Spleen (tissue), 11 donors: ENCODE data around the gene DLG2. TPM values are rescaled to one million over a fixed set of nuclear protein-coding genes. Genes with fewer than 3 reads are reported as not detected.

Source experiments
- DNase-seq: peaks from one replicate; pipeline ENCODE4 v3.0.0-alpha.2; 2020
- H3K27ac ChIP-seq, 8 donors: fragments of 200-600 bp; sonication (generic) in 7 of 8; 1 replicate in 4 of 8; 2 replicates in 4 of 8; pipeline versions ENCODE4 v1.5.0 to v1.8.0; 2016 to 2021; ENCODE audit warnings: inconsistent platforms in 4 of 8, mild to moderate bottlenecking in 4 of 8, moderate library complexity in 1 of 8
- H3K27me3 ChIP-seq, 7 donors: fragments of 200-600 bp; sonication (generic) in 6 of 7; replicated peaks in 1 of 7; 1 replicate in 4 of 7; 2 replicates in 3 of 7; pipeline versions ENCODE4 v1.5.0 to v1.8.0; 2016 to 2021; ENCODE audit warnings: inconsistent platforms in 3 of 7, mild to moderate bottlenecking in 1 of 7
- H3K36me3 ChIP-seq, 6 donors: fragments of 200-600 bp; sonication (generic) in 5 of 6; 1 replicate in 4 of 6; 2 replicates in 2 of 6; pipeline versions ENCODE4 v1.5.0 to v1.8.0; 2016 to 2021; ENCODE audit warnings: inconsistent platforms in 2 of 6
- H3K4me1 ChIP-seq, 6 donors: fragments of 200-600 bp; sonication (generic) in 5 of 6; 1 replicate in 3 of 6; 2 replicates in 3 of 6; pipeline versions ENCODE4 v1.5.0 to v1.8.0; 2016 to 2021; ENCODE audit warnings: inconsistent platforms in 3 of 6
- H3K4me3 ChIP-seq, 8 donors: fragments of 200-600 bp; sonication (generic) in 7 of 8; 1 replicate in 4 of 8; 2 replicates in 4 of 8; pipeline versions ENCODE4 v1.5.0 to v1.8.0; 2016 to 2021; ENCODE audit warnings: inconsistent platforms in 4 of 8, mild to moderate bottlenecking in 4 of 8, moderate library complexity in 2 of 8
- H3K9me3 ChIP-seq, 8 donors: fragments of 200-600 bp; sonication (generic) in 7 of 8; 1 replicate in 4 of 8; 2 replicates in 4 of 8; pipeline versions ENCODE4 v1.5.0 to v1.8.0; 2016 to 2021; ENCODE audit warnings: inconsistent platforms in 4 of 8
- POLR2A ChIP-seq, 3 donors: fragments of 450-650 bp; IDR thresholded peaks; one replicate each; pipeline ENCODE4 v1.5.1; 2017; ENCODE audit warnings: antibody characterized with exemption in 3 of 3, mild to moderate bottlenecking in 1 of 3
- POLR2AphosphoS5 ChIP-seq, 3 donors: sonication (generic); formaldehyde crosslinking; IDR thresholded peaks; one replicate each; pipeline ENCODE4 v1.5.1; 2017; ENCODE audit warnings: antibody characterized with exemption in 3 of 3
- WGBS, 5 donors: extraction: QIAGEN DNeasy Blood & Tissue Kit in 3 of 5; methylation state at CpG; one replicate each; pipeline versions ENCODE4 v1.1.5 to v1.1.7; 2013 to 2018; 5-methylcytosine and 5-hydroxymethylcytosine counted together
- intact Hi-C: fragments of 100-400 bp; cut with DNase I; formaldehyde crosslinking; loops from one replicate; pipeline ENCODE4 v1.15.0; 2023; ENCODE audit warnings: low total_unique reads
- polyA plus RNA-seq, 3 donors: library from polyadenylated mRNA; stranded (reverse); fragments of 200-250 nt; gene quantifications; one replicate each; pipeline ENCODE4 v1.2.1, GENCODE V29; 2013
- total RNA-seq, 7 donors: library from RNA; depleted of rRNA in 3 of 7; stranded (reverse); fragments of >200 nt in 3 of 7; fragmentation: NEBNext Ultra II Directional in 4 of 7; extraction: Animal tissue kit (Norgen Biotek cat#: 25700) in 4 of 7; gene quantifications; one replicate each; pipeline versions ENCODE4 v1.1.0 to v1.2.1, GENCODE V29; 2016 to 2021
- TF ChIP-seq, protein P1 (sequence below), 11 experiments: fragments of 200-600 bp in 7 of 11; fragments of 450-650 bp in 4 of 11; sonication (generic) in 4 of 11; IDR thresholded peaks in 8 of 11; conservative IDR thresholded peaks in 3 of 11; 1 replicate in 7 of 11; 2 replicates in 4 of 11; pipeline versions ENCODE4 v1.4.0 to v1.8.0; 2016 to 2021; ENCODE audit warnings: antibody characterized with exemption in 11 of 11, inconsistent platforms in 4 of 11, mild to moderate bottlenecking in 1 of 11
- donor health status: healthy with polysubstance abuse.
- donor health status: DM: no; HTN: no; CAD: no; lungs with moderate emphysema.
- donor health status: DM: no; HTN: no; CAD: no.
- donor health status: Bipolar disorder and iron deficiency.
- donor health status: healthy.
- donor health status: DM: no; HTN: no; CAD: no.
- donor health status: DM: yes; HTN: yes; CAD: no.

The DLG2 gene
- total and polyA plus RNA-seq, 10 donors, result 0.43 to 12.7 (median 7.9) TPM

DNA sequence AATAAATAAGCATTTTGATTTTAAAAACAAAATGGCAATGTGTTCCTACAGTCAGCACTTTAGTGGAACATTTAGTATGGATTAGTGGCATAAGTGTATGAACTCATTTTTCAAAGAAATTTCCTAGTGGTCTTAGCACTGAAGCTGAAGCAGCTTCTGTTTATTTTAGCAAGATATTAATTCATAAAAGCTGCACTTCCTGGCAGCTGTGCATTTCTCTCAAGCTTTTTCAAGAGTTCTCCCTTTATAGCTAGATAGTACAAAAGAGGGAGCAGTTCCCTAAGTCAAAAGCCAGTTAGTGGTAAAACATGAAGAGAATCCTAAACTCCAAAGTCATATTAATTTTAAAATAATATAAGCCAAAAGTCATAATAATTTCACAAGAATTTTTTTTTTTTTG is 1304.9 kb downstream of the DLG2 start:
- DNase-seq, result no peak
- H3K4me3 ChIP-seq, result no peak overlapping the region
- intact Hi-C loops, result no loop called here
- no peaks in the 10 kb centered on the region for H3K9me3 ChIP-seq
- no peaks in the 10 kb centered on the region for H3K4me1 ChIP-seq
- no peaks in the 10 kb centered on the region for H3K36me3 ChIP-seq
- H3K27ac ChIP-seq, result no peak overlapping the region
- TF ChIP-seq, protein P1, sequence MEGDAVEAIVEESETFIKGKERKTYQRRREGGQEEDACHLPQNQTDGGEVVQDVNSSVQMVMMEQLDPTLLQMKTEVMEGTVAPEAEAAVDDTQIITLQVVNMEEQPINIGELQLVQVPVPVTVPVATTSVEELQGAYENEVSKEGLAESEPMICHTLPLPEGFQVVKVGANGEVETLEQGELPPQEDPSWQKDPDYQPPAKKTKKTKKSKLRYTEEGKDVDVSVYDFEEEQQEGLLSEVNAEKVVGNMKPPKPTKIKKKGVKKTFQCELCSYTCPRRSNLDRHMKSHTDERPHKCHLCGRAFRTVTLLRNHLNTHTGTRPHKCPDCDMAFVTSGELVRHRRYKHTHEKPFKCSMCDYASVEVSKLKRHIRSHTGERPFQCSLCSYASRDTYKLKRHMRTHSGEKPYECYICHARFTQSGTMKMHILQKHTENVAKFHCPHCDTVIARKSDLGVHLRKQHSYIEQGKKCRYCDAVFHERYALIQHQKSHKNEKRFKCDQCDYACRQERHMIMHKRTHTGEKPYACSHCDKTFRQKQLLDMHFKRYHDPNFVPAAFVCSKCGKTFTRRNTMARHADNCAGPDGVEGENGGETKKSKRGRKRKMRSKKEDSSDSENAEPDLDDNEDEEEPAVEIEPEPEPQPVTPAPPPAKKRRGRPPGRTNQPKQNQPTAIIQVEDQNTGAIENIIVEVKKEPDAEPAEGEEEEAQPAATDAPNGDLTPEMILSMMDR (IDR thresholded peaks at IDR 0.05 in 8 of 11, conservative IDR thresholded peaks at IDR 0.05 in 3 of 11), result no peak
- TF ChIP-seq POLR2AphosphoS5 (IDR thresholded peaks at IDR 0.05) (no peak), POLR2A (IDR thresholded peaks at IDR 0.05) (no peak)
- H3K27me3 ChIP-seq, result no peaks in the 10 kb centered on the region

DNA sequence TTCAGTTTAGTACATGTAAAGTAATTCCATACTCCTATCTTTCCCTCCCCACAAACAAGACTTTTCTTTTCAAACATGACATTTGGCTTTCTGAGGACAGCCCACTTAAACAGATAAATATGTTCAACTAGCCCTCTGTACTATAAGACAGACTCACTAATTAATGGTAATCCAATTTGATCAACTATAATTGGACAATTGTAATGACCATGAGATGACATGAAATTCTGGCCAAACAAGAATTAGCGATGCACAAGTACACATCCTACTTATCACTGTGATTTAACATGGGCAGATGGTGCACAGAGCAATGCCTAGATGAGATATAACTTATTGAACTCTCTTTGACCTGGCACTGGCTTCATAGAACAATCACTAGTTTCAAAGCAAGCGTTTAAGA is 1307.3 kb downstream of the DLG2 start:
- TF ChIP-seq POLR2AphosphoS5 (IDR thresholded peaks at IDR 0.05) (no peak), POLR2A (IDR thresholded peaks at IDR 0.05) (no peak)
- TF ChIP-seq, protein P1 (IDR thresholded peaks at IDR 0.05 in 8 of 11, conservative IDR thresholded peaks at IDR 0.05 in 3 of 11), result no peak
- WGBS, 5 donors, result 55 to 85% (median 74%) methylated on average over 2 of the region's 2 CpGs
- Histone ChIP-seq H3K27ac (no peak overlapping the region), H3K36me3 (no peaks in the 10 kb centered on the region), H3K4me1 (no peaks in the 10 kb centered on the region), H3K27me3 (no peaks in the 10 kb centered on the region), H3K9me3 (no peaks in the 10 kb centered on the region), H3K4me3 (no peak overlapping the region)
- no peak for DNase-seq
- intact Hi-C loops, result no loop called here

DNA sequence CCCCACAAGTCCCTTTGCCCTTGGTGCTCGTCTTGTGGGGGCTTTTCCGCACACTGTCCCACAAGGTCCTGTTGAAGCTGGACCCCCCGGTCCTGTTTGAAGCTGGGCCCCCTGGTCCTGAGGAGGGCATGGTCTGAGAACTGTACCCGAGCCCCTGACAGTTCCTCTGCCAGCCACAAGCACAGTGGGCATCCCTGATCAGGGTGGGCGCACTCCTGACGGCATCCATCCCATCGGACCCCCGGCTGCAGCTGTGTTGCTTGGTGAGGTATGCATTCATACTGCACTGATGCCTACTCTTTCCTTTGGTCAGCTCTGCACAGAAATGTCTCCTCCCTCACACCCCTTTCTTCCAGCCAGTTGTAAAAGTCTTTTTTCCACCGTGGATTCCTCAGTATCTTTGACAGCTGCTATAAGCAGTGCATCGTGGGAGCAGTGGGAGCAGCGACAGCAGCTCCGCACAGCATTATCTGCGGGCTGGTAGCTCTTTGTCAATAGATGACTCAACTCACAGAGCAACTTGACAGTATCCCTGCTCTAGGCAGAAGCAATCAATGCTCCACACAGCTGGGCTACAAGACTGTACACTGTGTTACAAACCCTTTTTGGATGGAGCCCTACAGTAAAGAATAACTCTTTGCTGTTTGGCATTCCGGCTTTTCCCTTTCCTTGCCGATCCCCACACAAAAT is 1310.1 kb downstream of the DLG2 start:
- no peak for TF ChIP-seq POLR2AphosphoS5 (IDR thresholded peaks at IDR 0.05)
- intact Hi-C loops, result no loop called here
- no peak overlapping the region for H3K4me3 ChIP-seq
- 71 to 74% (median 72%) methylated on average over 11 to 15 of the region's 15 CpGs for WGBS, 5 donors
- no peaks in the 10 kb centered on the region for H3K4me1 ChIP-seq
- no peaks in the 10 kb centered on the region for H3K9me3 ChIP-seq
- H3K36me3 ChIP-seq, result no peaks in the 10 kb centered on the region
- no peak for DNase-seq
- H3K27ac ChIP-seq, result no peak overlapping the region
- no peaks in the 10 kb centered on the region for H3K27me3 ChIP-seq

DNA sequence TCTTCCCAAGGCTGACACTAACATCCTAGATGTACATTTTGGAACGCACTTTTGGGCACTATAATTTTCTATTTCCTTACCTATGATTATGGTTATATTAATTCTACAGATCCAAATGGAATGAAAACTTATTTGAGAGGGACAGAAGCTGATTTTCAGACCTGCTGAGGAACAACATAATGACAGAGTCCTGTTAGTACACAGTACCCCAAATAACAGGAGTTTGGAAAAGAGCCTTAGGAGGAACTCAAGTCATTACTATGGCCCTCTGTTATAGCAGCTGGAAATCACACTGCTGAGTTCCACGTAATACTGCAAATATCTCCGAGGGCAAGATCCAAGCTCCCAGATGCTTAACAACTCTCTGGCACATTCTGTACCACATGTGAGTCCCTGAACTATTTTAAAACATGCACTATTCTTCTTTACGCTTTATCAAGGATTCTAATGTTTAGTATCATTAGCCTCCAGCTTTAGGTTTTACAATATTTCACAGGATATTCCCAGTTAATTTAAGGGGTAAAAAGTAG is 1313.2 kb downstream of the DLG2 start:
- H3K27ac ChIP-seq, result no peak overlapping the region
- H3K36me3 ChIP-seq, result no peaks in the 10 kb centered on the region
- intact Hi-C loops, result no loop called here
- DNase-seq, result no peak
- H3K27me3 ChIP-seq, result no peaks in the 10 kb centered on the region
- TF ChIP-seq POLR2A (IDR thresholded peaks at IDR 0.05), result no peak
- TF ChIP-seq, protein P1 (IDR thresholded peaks at IDR 0.05 in 8 of 11, conservative IDR thresholded peaks at IDR 0.05 in 3 of 11), result no peak
- no peak for TF ChIP-seq POLR2AphosphoS5 (IDR thresholded peaks at IDR 0.05)
- H3K4me3 ChIP-seq, result no peak overlapping the region
- H3K4me1 ChIP-seq, result no peaks in the 10 kb centered on the region
- WGBS, 5 donors, result 79 to 92% (median 85%) methylated on average over 4 of the region's 4 CpGs
- peaks cover 0 to under 1% (median 0%) of the 10 kb centered on the region in 8 donors for H3K9me3 ChIP-seq
